Spleen (tissue), 11 donors: Measurements from ENCODE around the gene CALN1. TPM values are rescaled to one million over a fixed set of nuclear protein-coding genes. Genes with fewer than 3 reads are reported as not detected.

Source experiments
- DNase-seq: peaks from one replicate; pipeline ENCODE4 v3.0.0-alpha.2; 2020
- H3K27ac ChIP-seq, 8 donors: fragments of 200-600 bp; sonication (generic) in 7 of 8; 1 replicate in 4 of 8; 2 replicates in 4 of 8; pipeline versions ENCODE4 v1.5.0 to v1.8.0; 2016 to 2021; ENCODE audit warnings: inconsistent platforms in 4 of 8, mild to moderate bottlenecking in 4 of 8, moderate library complexity in 1 of 8
- H3K27me3 ChIP-seq, 7 donors: fragments of 200-600 bp; sonication (generic) in 6 of 7; replicated peaks in 1 of 7; 1 replicate in 4 of 7; 2 replicates in 3 of 7; pipeline versions ENCODE4 v1.5.0 to v1.8.0; 2016 to 2021; ENCODE audit warnings: inconsistent platforms in 3 of 7, mild to moderate bottlenecking in 1 of 7
- H3K36me3 ChIP-seq, 6 donors: fragments of 200-600 bp; sonication (generic) in 5 of 6; 1 replicate in 4 of 6; 2 replicates in 2 of 6; pipeline versions ENCODE4 v1.5.0 to v1.8.0; 2016 to 2021; ENCODE audit warnings: inconsistent platforms in 2 of 6
- H3K4me1 ChIP-seq, 6 donors: fragments of 200-600 bp; sonication (generic) in 5 of 6; 1 replicate in 3 of 6; 2 replicates in 3 of 6; pipeline versions ENCODE4 v1.5.0 to v1.8.0; 2016 to 2021; ENCODE audit warnings: inconsistent platforms in 3 of 6
- H3K4me3 ChIP-seq, 8 donors: fragments of 200-600 bp; sonication (generic) in 7 of 8; 1 replicate in 4 of 8; 2 replicates in 4 of 8; pipeline versions ENCODE4 v1.5.0 to v1.8.0; 2016 to 2021; ENCODE audit warnings: inconsistent platforms in 4 of 8, mild to moderate bottlenecking in 4 of 8, moderate library complexity in 2 of 8
- H3K9me3 ChIP-seq, 8 donors: fragments of 200-600 bp; sonication (generic) in 7 of 8; 1 replicate in 4 of 8; 2 replicates in 4 of 8; pipeline versions ENCODE4 v1.5.0 to v1.8.0; 2016 to 2021; ENCODE audit warnings: inconsistent platforms in 4 of 8
- POLR2A ChIP-seq, 3 donors: fragments of 450-650 bp; IDR thresholded peaks; one replicate each; pipeline ENCODE4 v1.5.1; 2017; ENCODE audit warnings: antibody characterized with exemption in 3 of 3, mild to moderate bottlenecking in 1 of 3
- POLR2AphosphoS5 ChIP-seq, 3 donors: sonication (generic); formaldehyde crosslinking; IDR thresholded peaks; one replicate each; pipeline ENCODE4 v1.5.1; 2017; ENCODE audit warnings: antibody characterized with exemption in 3 of 3
- WGBS, 5 donors: extraction: QIAGEN DNeasy Blood & Tissue Kit in 3 of 5; methylation state at CpG; one replicate each; pipeline versions ENCODE4 v1.1.5 to v1.1.7; 2013 to 2018; 5-methylcytosine and 5-hydroxymethylcytosine counted together
- intact Hi-C: fragments of 100-400 bp; cut with DNase I; formaldehyde crosslinking; loops from one replicate; pipeline ENCODE4 v1.15.0; 2023; ENCODE audit warnings: low total_unique reads
- polyA plus RNA-seq, 3 donors: library from polyadenylated mRNA; stranded (reverse); fragments of 200-250 nt; gene quantifications; one replicate each; pipeline ENCODE4 v1.2.1, GENCODE V29; 2013
- total RNA-seq, 7 donors: library from RNA; depleted of rRNA in 3 of 7; stranded (reverse); fragments of >200 nt in 3 of 7; fragmentation: NEBNext Ultra II Directional in 4 of 7; extraction: Animal tissue kit (Norgen Biotek cat#: 25700) in 4 of 7; gene quantifications; one replicate each; pipeline versions ENCODE4 v1.1.0 to v1.2.1, GENCODE V29; 2016 to 2021
- TF ChIP-seq, protein P1 (sequence below), 11 experiments: fragments of 200-600 bp in 7 of 11; fragments of 450-650 bp in 4 of 11; sonication (generic) in 4 of 11; IDR thresholded peaks in 8 of 11; conservative IDR thresholded peaks in 3 of 11; 1 replicate in 7 of 11; 2 replicates in 4 of 11; pipeline versions ENCODE4 v1.4.0 to v1.8.0; 2016 to 2021; ENCODE audit warnings: antibody characterized with exemption in 11 of 11, inconsistent platforms in 4 of 11, mild to moderate bottlenecking in 1 of 11
- donor health status: healthy with polysubstance abuse.
- donor health status: DM: no; HTN: no; CAD: no; lungs with moderate emphysema.
- donor health status: DM: no; HTN: no; CAD: no.
- donor health status: Bipolar disorder and iron deficiency.
- donor health status: healthy.
- donor health status: DM: no; HTN: no; CAD: no.
- donor health status: DM: yes; HTN: yes; CAD: no.

CALN1 gene
- total and polyA plus RNA-seq, 10 donors = under 0.01 to 0.19 (median 0.03) TPM; not detected in 7

- intact Hi-C loops = no loop called here
- H3K27ac ChIP-seq = no peak overlapping the region
- peaks cover 0 to 5% (median 0%) of the 10 kb centered on the region in 6 donors for H3K4me1 ChIP-seq
- H3K36me3 ChIP-seq = no peaks in the 10 kb centered on the region
- peaks cover 0 to 14% (median 6%) of the 10 kb centered on the region in 8 donors for H3K9me3 ChIP-seq
- H3K4me3 ChIP-seq = no peak overlapping the region
- TF ChIP-seq, protein P1, sequence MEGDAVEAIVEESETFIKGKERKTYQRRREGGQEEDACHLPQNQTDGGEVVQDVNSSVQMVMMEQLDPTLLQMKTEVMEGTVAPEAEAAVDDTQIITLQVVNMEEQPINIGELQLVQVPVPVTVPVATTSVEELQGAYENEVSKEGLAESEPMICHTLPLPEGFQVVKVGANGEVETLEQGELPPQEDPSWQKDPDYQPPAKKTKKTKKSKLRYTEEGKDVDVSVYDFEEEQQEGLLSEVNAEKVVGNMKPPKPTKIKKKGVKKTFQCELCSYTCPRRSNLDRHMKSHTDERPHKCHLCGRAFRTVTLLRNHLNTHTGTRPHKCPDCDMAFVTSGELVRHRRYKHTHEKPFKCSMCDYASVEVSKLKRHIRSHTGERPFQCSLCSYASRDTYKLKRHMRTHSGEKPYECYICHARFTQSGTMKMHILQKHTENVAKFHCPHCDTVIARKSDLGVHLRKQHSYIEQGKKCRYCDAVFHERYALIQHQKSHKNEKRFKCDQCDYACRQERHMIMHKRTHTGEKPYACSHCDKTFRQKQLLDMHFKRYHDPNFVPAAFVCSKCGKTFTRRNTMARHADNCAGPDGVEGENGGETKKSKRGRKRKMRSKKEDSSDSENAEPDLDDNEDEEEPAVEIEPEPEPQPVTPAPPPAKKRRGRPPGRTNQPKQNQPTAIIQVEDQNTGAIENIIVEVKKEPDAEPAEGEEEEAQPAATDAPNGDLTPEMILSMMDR (IDR thresholded peaks at IDR 0.05 in 8 of 11, conservative IDR thresholded peaks at IDR 0.05 in 3 of 11) = no peak
- no peaks in the 10 kb centered on the region for H3K27me3 ChIP-seq
- WGBS, 5 donors = 44 to 68% (median 59%) methylated on average over 1 of the region's 1 CpG
- DNase-seq = no peak
These were observed 349.5 kb downstream of the CALN1 start for GRCh38 chr7:72062666-72063065.

DNA sequence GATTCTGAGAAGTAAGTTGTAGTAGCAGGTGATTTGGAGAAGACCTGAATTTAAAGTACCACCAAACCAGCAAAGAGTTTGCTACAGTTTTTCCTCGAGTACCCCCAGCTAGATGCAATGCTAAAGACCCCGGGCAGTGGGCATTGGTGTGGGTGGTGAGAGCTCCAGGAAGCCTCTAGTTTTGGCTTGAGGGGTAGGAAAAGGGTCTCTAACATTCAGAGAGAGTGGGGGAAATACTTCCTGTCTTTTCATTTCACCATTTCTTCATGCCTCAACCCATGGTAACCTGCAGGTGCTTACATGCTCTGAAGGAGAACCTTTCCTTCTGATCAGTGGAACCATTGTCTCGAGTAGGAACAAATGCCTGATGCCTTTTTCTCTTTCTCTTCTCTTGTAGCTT, 352.2 kb downstream of the CALN1 start:
- Histone ChIP-seq H3K27ac (no peak overlapping the region), H3K4me3 (no peak overlapping the region), H3K9me3 (peaks cover 0 to 14% (median 6%) of the 10 kb centered on the region in 8 donors), H3K36me3 (no peaks in the 10 kb centered on the region), H3K27me3 (no peaks in the 10 kb centered on the region), H3K4me1 (peaks cover 0 to 5% (median 0%) of the 10 kb centered on the region in 6 donors)
- WGBS, 5 donors = 62 to 83% (median 65%) methylated on average over 3 of the region's 3 CpGs
- intact Hi-C loops = no loop called here
- DNase-seq = no peak
- no peak for TF ChIP-seq POLR2A (IDR thresholded peaks at IDR 0.05)
- TF ChIP-seq, protein P1 (IDR thresholded peaks at IDR 0.05 in 8 of 11, conservative IDR thresholded peaks at IDR 0.05 in 3 of 11) = no peak
- TF ChIP-seq POLR2AphosphoS5 (IDR thresholded peaks at IDR 0.05) = no peak

GRCh38 chr7:72058579-72058978, 353.6 kb downstream of the CALN1 start:
- intact Hi-C loops = no loop called here
- Histone ChIP-seq H3K27me3 (no peaks in the 10 kb centered on the region), H3K27ac (no peak overlapping the region), H3K4me3 (peak overlapping the region in 3 of 8 donors; percentile 5 to 47 (median 13)), H3K9me3 (peaks cover 0 to 18% (median 6%) of the 10 kb centered on the region in 8 donors), H3K36me3 (no peaks in the 10 kb centered on the region), H3K4me1 (peaks cover 0 to 5% (median 0%) of the 10 kb centered on the region in 6 donors)
- 18 to 30% (median 21%) methylated on average over 8 of the region's 8 CpGs for WGBS, 5 donors
- peak; percentile 78 for DNase-seq
- TF ChIP-seq POLR2A (IDR thresholded peaks at IDR 0.05) (no peak), POLR2AphosphoS5 (IDR thresholded peaks at IDR 0.05) (no peak)

DNA sequence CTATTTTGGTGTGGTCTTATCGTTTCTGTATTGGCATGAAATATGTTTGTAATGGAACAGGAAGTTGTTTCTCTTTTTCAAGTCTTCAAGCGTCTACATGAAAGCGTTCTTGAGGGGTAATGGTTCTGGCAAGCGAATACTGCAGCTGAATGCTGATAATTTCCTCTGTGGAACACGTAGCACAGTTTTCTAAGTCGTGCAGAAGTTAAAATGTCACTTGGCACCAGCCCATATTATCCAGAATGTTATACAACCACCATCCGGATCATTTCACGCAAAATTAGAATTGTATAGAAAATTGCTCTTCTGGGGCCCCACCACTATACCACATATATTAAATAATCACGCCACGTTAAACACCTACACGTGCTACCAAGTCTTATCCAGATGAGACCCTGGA, 354.3 kb downstream of the CALN1 start:
- H3K9me3 ChIP-seq = peaks cover 0 to 18% (median 6%) of the 10 kb centered on the region in 8 donors
- H3K36me3 ChIP-seq = no peaks in the 10 kb centered on the region
- no peak overlapping the region for H3K27ac ChIP-seq
- TF ChIP-seq, protein P1 (IDR thresholded peaks at IDR 0.05 in 8 of 11, conservative IDR thresholded peaks at IDR 0.05 in 3 of 11) = no peak
- no peak overlapping the region for H3K4me3 ChIP-seq
- intact Hi-C loops = no loop called here
- peaks cover 0 to 5% (median 0%) of the 10 kb centered on the region in 6 donors for H3K4me1 ChIP-seq
- DNase-seq = no peak
- WGBS, 5 donors = 34 to 47% (median 41%) methylated on average over 11 of the region's 11 CpGs
- no peaks in the 10 kb centered on the region for H3K27me3 ChIP-seq

DNA sequence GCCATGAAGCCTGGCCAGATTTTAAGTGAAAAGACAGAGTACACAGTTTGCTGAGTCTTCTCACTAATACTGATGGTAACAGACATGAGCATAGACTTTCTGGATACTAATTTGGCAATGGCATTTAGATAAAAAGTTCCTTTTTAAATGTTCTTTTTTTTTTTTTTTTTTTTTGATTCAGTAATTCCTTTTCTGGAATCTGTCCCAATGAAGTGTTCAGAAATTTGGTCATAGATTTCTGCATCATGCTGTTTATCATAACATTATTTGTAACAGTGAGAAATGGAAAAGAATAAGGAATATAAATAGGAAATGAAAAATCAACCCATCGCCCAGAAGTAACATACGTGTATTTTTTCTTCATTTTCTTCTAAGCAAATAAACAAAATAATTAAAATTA, 354.9 kb downstream of the CALN1 start:
- Histone ChIP-seq H3K27ac (no peak overlapping the region), H3K9me3 (peaks cover 0 to 18% (median 6%) of the 10 kb centered on the region in 8 donors), H3K4me3 (no peak overlapping the region), H3K4me1 (peaks cover 0 to 5% (median 0%) of the 10 kb centered on the region in 6 donors), H3K36me3 (no peaks in the 10 kb centered on the region), H3K27me3 (no peaks in the 10 kb centered on the region)
- TF ChIP-seq POLR2A (IDR thresholded peaks at IDR 0.05) (no peak), POLR2AphosphoS5 (IDR thresholded peaks at IDR 0.05) (no peak)
- TF ChIP-seq, protein P1 (IDR thresholded peaks at IDR 0.05 in 8 of 11, conservative IDR thresholded peaks at IDR 0.05 in 3 of 11) = no peak
- intact Hi-C loops = no loop called here
- no peak for DNase-seq
- WGBS, 5 donors = 88 to 96% (median 92%) methylated on average over 2 of the region's 2 CpGs
